Measurements from ENCODE around the gene TBC1D20. TPM values are rescaled to one million over a fixed set of nuclear protein-coding genes. Genes with fewer than 3 reads are reported as not detected.
A peak's percentile ranks its signal among the peaks of the same experiment; 100 is the strongest.
"Not testable (repeated sequence)": the region's sequence is repeated elsewhere in the genome, so short reads cannot be mapped to it uniquely, and the experiment has no call there.

TBC1D20 gene
- total RNA-seq, 4 donors from 2014 or later: 28.9 to 39.0 (median 34.0) TPM

- H3K27me3 ChIP-seq: no peaks in the 10 kb centered on the region
- DNase-seq: no peak
- H3K27ac ChIP-seq: no peak overlapping the region
- H3K9me3 ChIP-seq: no peaks in the 10 kb centered on the region
- peaks cover 0 to 25% of the 10 kb centered on the region in 2 donors for H3K36me3 ChIP-seq
- peaks cover 0 to 12% of the 10 kb centered on the region in 2 donors for H3K4me1 ChIP-seq
- TF ChIP-seq CTCF (IDR thresholded peaks at IDR 0.05 in 4 of 5, conservative IDR thresholded peaks at IDR 0.05 in 1 of 5) (no peak), POLR2A (IDR thresholded peaks at IDR 0.05) (no peak)
- no peak overlapping the region for H3K4me3 ChIP-seq
- in situ Hi-C loops (cut with MboI; ENCODE audit: low sequenced_read_pairs in 4 of 4) (loop anchor here in 1 of 4 donors (5.0 kb wide), 1 partner anchor 78 kb away; no protein-coding TSS in a partner anchor), intact Hi-C loops (cut with DNase I; ENCODE audit: low total_unique reads) (no loop called here)
- ATAC-seq: no peak
These were observed 17.7 kb upstream of the TBC1D20 start for GRCh38 chr20:480044-480443.

GRCh38 chr20:479487-479886, 17.2 kb upstream of the TBC1D20 start:
- TF ChIP-seq POLR2A (IDR thresholded peaks at IDR 0.05) (no peak), CTCF (IDR thresholded peaks at IDR 0.05 in 4 of 5, conservative IDR thresholded peaks at IDR 0.05 in 1 of 5) (no peak)
- H3K27me3 ChIP-seq: no peaks in the 10 kb centered on the region
- DNase-seq (no peak), ATAC-seq (no peak)
- H3K4me3 ChIP-seq: no peak overlapping the region
- H3K4me1 ChIP-seq: peaks cover 0 to 9% of the 10 kb centered on the region in 2 donors
- peaks cover 0 to 24% of the 10 kb centered on the region in 2 donors for H3K36me3 ChIP-seq
- intact Hi-C loops (cut with DNase I; ENCODE audit: low total_unique reads) (loop anchor here (1.0 kb wide), 1 partner anchor 125 kb away; no protein-coding TSS in a partner anchor), in situ Hi-C loops (cut with MboI; ENCODE audit: low sequenced_read_pairs in 4 of 4) (loop anchor here (5.0 to 10.0 kb wide), 3 partner anchors 65 to 127 kb away; no protein-coding TSS in a partner anchor)
- no peak overlapping the region for H3K27ac ChIP-seq
- H3K9me3 ChIP-seq: no peaks in the 10 kb centered on the region

- DNase-seq (no peak), ATAC-seq (peak; percentile 59 to 68)
- no peaks in the 10 kb centered on the region for H3K27me3 ChIP-seq
- no peaks in the 10 kb centered on the region for H3K9me3 ChIP-seq
- H3K27ac ChIP-seq: no peak overlapping the region
- H3K4me1 ChIP-seq: peaks cover 0 to 4% of the 10 kb centered on the region in 2 donors
- H3K36me3 ChIP-seq: peaks cover 0 to 19% of the 10 kb centered on the region in 2 donors
- in situ Hi-C loops (cut with MboI; ENCODE audit: low sequenced_read_pairs in 4 of 4): loop anchor here (5.0 to 10.0 kb wide), 3 partner anchors 64 to 127 kb away; no protein-coding TSS in a partner anchor
- no peak overlapping the region for H3K4me3 ChIP-seq
- TF ChIP-seq CTCF (IDR thresholded peaks at IDR 0.05 in 4 of 5, conservative IDR thresholded peaks at IDR 0.05 in 1 of 5) (peak; percentile 56 to 74 (median 68)), POLR2A (IDR thresholded peaks at IDR 0.05) (no peak)
- intact Hi-C loops (cut with DNase I; ENCODE audit: low total_unique reads): loop anchor here (1.0 kb wide), 2 partner anchors 72 to 125 kb away; no protein-coding TSS in a partner anchor
These were observed 16.7 kb upstream of the TBC1D20 start for GRCh38 chr20:478949-479429.

GRCh38 chr20:478010-478948, 15.9 kb upstream of the TBC1D20 start:
- no peak overlapping the region for H3K27ac ChIP-seq
- intact Hi-C loops (cut with DNase I; ENCODE audit: low total_unique reads): loop anchor here (1.0 kb wide), 1 partner anchor 71 kb away; no protein-coding TSS in a partner anchor
- in situ Hi-C loops (cut with MboI; ENCODE audit: low sequenced_read_pairs in 4 of 4): loop anchor here (5.0 to 10.0 kb wide), 3 partner anchors 63 to 126 kb away; no protein-coding TSS in a partner anchor
- peaks cover 0 to 12% of the 10 kb centered on the region in 2 donors for H3K36me3 ChIP-seq
- H3K4me1 ChIP-seq: no peaks in the 10 kb centered on the region
- no peak overlapping the region for H3K4me3 ChIP-seq
- ATAC-seq (peak in 1 of 2 donors; percentile 2), DNase-seq (no peak)
- H3K27me3 ChIP-seq: no peaks in the 10 kb centered on the region
- TF ChIP-seq POLR2A (IDR thresholded peaks at IDR 0.05) (no peak), CTCF (IDR thresholded peaks at IDR 0.05 in 4 of 5, conservative IDR thresholded peaks at IDR 0.05 in 1 of 5) (no peak)
- no peaks in the 10 kb centered on the region for H3K9me3 ChIP-seq

GRCh38 chr20:476561-477249, 14.4 kb upstream of the TBC1D20 start:
- H3K27me3 ChIP-seq; H3K27ac ChIP-seq; H3K4me3 ChIP-seq; DNase-seq; H3K36me3 ChIP-seq; ATAC-seq; H3K4me1 ChIP-seq; intact Hi-C loops (cut with DNase I; ENCODE audit: low total_unique reads); H3K9me3 ChIP-seq: not testable (repeated sequence)
- in situ Hi-C loops (cut with MboI; ENCODE audit: low sequenced_read_pairs in 4 of 4): loop anchor here (5.0 to 10.0 kb wide), 3 partner anchors 62 to 124 kb away; no protein-coding TSS in a partner anchor

Data from gastrocnemius medialis (tissue), 4 donors.